GM18861 (cell line): ENCODE measurements around the gene ZNF136.

Experiments
- ATAC-seq: cut with Tn5 transposase; IDR thresholded peaks from one replicate; pipeline ENCODE4 v1.9.1; 2021; ENCODE audit not compliant: unreplicated experiment

The ZNF136 gene

DNA sequence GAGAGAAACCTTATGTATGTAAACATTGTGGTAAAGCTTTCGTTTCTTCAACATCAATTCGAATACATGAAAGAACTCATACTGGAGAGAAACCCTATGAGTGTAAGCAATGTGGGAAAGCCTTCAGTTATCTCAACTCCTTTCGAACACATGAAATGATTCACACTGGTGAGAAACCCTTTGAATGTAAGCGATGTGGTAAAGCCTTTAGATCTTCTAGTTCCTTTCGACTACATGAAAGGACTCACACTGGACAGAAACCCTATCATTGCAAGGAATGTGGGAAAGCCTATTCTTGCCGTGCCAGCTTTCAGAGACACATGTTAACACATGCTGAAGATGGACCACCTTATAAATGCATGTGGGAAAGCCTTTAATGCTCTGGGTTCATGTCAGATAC, 24.7 kb downstream of the ZNF136 start:
- no peak for ATAC-seq

DNA sequence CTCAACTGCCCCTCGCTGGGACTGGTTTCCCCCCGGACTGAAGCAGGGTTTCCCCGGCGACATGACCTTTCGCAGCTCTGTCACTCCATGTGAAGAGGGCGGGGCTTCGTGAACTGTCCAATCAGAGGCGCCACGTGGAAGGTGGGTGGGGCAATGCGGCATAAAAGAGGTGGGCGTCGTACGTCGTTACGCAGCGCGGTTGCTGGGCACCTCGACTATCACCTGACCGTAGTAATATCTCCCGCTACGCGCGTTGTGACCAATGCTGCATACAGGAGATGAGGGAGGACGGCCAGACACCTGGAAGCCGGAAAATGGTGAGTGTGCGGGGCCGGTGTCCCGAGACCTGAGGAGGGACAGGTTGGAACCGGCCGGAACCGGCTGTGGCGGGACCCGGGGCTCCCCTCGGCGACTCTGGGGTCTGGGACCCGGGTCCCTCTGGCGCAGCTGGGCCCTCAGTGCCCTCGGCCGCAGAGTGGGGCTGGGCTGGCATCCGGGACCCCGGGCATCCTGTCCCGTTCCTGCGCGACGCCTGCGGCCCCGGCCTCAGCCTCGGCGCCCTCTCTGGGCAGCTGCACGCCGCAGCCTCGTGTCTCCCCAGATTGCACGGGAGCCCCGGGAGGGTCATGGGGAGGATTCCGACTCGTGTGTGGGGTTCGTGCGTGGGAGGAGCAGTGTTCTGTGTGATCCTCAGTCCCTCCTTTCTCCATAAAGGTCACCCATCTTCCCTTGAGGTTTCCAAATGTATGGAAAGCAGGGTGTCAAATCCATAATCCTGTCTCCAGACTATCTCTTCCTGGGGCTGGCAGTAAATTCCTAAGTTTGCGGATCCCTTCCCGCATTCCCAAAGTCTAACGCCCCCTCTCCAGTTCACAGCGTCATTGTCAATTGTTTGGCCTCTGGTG, 32.2 kb downstream of the ZNF136 start:
- ATAC-seq = no peak

DNA sequence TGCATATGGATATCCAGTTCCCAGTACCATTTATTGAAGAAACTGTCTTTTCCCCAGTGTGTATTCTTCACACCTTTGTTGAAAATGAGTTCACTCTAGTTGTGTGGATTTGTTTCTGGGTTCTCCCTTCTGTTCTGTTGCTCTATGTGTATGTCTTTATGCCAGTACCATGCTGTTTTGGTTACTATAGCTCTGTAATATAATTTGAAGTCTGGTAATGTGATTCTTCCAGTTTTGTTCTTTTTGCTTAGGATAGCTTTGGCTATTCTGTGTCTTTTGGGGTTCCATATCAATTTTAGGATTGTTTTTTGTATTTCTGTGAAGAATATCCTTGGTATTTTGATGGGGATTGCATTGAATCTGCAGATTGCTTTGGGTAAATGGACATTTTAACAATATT, 35.2 kb downstream of the ZNF136 start:
- ATAC-seq = no peak

DNA sequence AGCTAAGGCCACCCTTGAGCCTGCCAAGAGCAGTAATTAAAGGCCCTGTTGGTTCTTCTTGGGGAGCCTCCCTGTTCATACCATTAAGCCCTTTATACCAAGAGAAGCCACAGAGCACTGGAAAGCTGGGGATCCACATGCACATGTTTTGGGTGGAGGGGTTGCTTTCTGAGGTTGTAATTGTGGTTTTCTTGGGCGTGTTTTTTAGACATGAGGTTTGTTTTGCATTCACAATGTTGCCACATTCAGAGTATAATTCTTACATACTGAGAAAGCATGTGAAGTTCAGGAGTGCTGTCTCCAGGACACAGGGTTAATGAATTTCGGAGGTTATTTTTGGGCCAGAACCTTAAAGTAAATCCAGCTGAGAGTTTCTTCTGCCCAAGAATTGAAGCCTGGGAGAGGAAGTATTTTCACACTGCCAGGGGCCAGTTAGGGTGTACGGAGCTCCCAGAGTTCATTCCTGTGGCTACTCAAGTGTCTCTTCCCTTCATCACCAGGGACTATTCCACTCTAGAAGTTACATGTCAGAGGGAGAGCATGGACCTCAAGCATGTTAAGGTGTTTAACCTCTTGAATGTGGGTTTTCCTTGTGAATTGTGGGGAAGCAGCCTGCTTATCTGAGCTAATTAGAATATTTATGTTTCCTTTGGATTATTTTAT, 37.0 kb downstream of the ZNF136 start:
- ATAC-seq = no peak

DNA sequence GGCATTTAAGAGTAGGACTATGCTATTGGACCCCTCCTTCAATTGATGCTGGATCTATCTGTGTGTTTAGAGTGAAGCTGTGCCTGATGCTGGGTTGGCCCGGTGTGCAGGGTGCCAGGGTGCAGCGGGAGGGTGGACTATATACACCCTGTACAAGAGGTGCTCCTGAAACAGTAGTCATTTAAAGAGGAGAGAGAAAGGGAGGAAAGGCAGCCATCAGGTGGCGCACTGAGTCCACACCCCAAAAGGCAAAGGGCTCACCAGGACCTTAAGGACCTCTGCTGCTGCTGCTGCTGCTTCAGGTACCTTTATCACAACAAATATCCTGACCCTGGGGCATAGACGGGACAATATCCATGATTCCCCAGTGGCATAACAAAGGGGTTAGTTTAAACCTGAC, 39.4 kb downstream of the ZNF136 start:
- no peak for ATAC-seq

DNA sequence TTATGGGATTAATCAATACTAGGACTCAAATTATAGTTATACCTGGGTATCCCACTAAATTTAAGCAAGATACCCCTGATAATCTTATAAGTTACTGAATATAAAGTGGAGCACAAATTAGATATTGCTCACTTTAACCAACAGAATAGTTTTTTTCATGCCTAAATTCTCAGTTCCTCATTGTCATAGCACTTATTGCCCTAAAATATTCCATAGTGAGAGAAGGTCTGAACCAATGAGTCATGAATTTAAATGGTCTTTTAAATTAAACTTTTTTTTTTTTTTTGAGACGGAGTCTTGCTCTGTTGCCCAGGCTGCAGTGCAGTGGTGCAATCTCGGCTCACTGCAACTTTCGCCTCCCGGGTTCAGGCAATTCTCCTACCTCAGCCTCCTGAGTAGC, 42.4 kb downstream of the ZNF136 start:
- no peak for ATAC-seq

DNA sequence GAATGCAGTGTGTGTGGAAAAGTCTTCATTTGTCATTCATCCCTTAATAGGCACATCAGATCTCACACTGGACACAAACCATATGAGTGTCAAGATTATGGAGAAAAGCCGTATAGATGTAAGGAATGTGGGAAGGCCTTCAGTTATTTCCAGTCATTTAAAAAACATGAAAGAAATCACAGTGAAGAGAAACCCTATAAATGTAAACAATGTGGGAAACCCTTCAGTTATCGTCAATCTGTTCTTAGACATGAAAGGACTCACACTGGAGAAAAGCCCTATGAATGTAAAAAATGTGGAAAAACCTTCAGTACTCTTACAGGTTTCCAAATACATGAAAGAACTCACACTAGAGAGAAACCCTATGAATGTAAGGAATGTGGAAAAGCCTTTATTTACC, 45.3 kb downstream of the ZNF136 start:
- no peak for ATAC-seq

DNA sequence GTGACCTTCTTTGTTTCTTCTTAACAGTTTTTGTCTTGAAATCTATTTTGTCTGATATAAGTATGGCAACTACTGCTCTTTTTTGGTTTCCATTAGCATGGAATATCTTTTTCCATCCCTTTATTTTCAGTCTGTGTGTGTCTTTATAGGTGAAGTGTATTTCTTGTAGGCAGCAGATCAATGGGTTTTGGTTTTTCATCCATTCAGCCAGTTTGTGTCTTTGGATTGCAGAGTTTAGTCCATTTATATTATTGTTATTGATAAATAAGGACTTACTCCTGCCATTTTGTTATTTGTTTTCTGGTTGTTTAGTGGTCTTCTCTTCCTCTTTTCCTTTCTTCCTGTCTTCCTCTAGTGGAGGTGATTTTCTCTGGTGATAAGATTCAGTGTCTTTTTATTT, 54.4 kb downstream of the ZNF136 start:
- ATAC-seq = no peak

DNA sequence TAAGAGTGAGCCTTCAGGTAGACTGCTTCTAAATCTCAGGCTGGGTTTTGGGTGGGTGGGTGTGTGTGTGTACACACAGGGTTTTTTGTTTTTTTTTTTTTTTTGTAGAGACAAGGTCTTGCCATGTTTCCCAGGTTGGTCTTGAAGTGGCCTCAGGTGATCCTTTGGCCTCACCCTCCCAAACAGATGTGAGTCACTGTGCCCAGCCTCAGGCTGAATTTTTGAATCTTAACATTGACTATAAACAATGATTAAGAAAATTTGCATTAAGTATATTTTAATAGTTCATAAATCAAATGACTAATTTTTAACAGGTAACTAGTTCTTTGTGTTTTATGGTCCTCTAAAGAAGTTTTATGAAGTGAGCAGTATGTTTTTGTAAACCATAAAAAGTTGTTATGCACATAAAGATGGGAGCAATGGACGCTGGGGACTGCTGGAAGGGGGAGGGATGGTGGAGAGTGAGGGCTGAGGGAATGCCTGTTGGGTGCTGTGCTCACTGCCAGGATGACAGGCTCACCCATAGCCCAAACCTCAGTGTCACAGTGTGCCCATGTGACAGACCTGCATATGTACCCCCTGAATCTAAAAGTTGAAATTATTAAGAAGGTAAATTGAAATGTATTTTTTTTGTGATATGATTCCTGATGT, 60.2 kb downstream of the ZNF136 start:
- no peak for ATAC-seq

DNA sequence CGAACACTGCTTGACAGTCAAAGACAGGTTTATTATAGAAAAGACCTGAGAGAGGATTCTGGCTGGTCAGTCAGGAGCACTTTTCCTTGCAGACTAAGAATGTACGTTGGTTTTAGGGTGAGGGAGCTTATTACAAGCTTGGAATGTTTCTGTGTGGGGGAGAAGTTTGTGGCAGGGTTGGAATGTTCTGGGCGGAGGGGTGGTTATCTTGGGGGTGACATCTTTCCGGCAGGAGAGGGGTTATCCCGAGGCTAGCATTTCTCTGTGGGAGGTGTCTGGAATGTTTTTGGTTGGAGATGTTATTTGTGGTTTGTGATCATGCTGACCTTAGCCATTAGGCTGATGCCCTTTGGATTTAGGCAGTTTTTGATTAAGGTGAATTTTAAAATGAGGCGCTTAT, 61.8 kb downstream of the ZNF136 start:
- no peak for ATAC-seq

DNA sequence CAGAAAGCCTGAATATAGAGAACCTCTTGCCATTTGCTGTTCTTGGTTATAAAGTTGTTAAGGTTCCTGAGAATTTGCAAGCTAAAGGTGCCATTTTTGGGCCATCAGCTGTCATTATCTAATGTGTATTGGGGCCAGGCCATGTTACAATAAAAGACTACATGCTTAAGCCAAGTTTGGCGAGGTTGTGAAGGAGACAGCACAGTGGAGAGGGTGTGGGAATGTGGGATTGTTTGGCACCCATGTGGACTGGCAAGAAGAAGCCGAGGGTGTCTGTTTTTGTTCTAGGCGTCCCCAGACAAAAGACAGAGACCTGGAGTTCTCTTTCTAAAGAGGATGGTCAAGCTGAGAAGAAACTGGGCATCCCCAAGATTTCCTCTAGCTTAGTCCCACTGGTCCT, 67.1 kb downstream of the ZNF136 start:
- ATAC-seq = no peak

DNA sequence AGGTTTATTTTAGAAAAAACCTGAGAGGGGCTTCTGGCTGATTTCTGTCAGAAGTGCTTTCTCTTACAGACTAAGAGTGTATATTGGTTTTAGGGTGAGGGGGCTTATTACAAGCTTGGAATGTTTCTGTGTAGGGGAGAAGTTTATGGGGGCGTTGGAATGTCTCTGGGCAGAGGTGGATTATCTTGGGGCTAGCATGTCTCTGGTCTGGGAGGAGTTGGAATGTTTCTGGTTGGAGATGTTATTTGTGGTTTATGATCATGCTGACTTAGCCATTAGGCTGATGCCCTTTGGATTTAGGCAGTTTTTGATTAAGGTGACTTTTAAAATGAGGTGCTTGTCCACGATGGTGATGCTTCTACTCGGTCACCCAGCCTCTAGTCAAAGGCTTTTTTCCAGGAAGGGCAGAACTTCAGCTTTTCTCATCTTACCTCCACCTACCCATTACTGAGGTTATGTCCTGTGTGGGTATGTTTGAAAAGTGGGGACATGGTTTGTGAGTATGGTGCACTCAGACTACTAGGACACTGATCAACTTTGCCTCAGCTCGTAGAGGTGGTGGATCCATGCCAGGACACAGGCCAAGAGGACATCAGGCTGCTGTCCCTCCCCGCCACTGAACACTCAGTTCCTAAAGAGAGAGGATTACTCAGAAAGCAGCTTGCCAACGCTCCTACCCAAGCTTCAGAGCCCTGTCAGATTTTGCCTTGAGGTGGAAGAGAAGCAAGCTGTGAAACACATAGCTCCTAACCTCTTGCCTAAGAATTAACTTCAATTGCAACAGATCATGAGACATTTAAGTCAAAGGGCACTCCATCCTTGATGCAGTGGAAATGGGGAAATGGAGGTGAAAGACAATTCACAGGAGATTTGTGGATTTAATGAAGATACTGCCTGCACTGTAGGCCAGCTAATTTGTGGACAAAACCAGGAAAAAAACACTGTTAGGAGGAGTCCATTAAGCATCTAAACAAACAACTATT, 68.1 kb downstream of the ZNF136 start:
- ATAC-seq = no peak

DNA sequence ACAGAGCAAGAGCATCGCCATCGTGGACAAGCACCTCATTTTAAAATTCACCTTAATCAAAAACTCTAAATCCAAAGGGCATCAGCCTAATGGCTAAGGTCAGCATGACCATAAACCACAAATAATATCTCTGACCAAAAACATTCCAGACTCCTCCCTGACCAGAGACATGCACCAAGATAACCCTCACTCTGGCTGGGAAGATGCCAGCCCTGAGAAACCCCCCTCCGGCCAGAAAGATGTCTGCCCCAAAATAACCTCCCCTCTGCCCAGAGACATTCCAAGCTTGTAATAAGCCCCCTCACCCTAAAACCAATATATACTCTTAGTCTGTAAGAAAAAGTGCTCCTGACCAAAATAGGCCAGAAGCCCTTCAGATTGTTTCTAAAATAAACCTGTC, 70.1 kb downstream of the ZNF136 start:
- ATAC-seq = no peak

DNA sequence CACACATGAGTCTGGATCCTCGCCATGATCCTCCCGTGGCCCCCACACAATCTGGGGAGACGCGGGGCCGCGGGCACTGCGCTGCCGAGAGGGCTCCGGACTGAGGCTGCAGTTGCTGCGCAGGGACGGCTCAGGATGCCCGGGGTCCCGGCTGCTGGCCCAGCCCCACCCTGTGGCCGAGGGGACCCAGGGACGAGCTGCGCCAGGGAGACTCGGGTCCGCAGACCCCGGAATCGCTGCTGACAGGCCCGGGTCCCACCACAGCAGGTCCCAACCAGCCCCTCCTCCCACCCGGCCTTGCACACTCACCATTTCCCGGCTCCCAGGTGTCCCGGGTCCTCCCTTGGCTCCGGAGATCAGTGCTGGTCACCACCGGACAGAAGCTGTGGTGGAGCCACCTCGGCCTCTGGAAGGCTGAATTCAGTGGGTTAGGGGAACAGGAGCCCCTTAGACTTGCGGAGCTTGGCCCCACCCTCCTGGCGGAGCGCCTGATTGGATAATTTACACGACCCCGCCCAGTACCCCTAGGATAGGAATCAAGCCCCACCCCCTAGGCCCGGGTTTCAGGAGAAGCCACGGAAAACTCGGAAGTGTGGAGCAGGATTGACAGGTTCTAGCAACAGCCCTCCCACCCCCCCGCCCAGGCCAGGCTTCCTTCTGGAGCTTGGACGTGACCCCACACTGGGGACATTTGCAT, 74.4 kb downstream of the ZNF136 start:
- no peak for ATAC-seq
